SK-N-SH (cell line): ENCODE measurements around the gene GSTT2.

Experiments
- CTCF ChIP-seq: fragments of 200-600 bp; sonication (generic); IDR thresholded peaks from 2 replicates; pipeline ENCODE4 v1.6.1; 2017; ENCODE audit warnings: antibody characterized with exemption, mild to moderate bottlenecking, moderate library complexity
- EP300 ChIP-seq, 2 experiments: IDR thresholded peaks; 2 replicates each; pipeline versions ENCODE4 v1.4.0 to v1.6.1; 2012; ENCODE audit warnings: borderline replicate concordance in 1 of 2, low read depth in 1 of 2, low read length in 1 of 2
- GATA2 ChIP-seq: sonication (generic); formaldehyde crosslinking; IDR thresholded peaks from 2 replicates; pipeline ENCODE4 v1.5.0; 2020; ENCODE audit warnings: mild to moderate bottlenecking, missing genetic modification reagents
- REST ChIP-seq: IDR thresholded peaks from 2 replicates; pipeline ENCODE4 v1.6.1; 2012; ENCODE audit warnings: mild to moderate bottlenecking, low read depth, low read length, moderate library complexity
- TAF1 ChIP-seq: IDR thresholded peaks from 2 replicates; pipeline ENCODE4 v1.6.1; 2012; ENCODE audit warnings: low read depth, mild to moderate bottlenecking, low read length, moderate library complexity, borderline replicate concordance
- TCF12 ChIP-seq: IDR thresholded peaks from 2 replicates; pipeline ENCODE4 v1.4.0; 2012

GRCh38 chr22:24002272-24002671 is 22.3 kb downstream of the GSTT2 start:
- TF ChIP-seq EP300 (IDR thresholded peaks at IDR 0.05; ENCODE audit: borderline replicate concordance in 1 of 2, low read depth in 1 of 2, low read length in 1 of 2), result no peak
- TF ChIP-seq TAF1, result no peak
- no peak for TF ChIP-seq REST
- no peak for TF ChIP-seq TCF12
- no peak for TF ChIP-seq GATA2 (CRISPR knock-in tag)
- TF ChIP-seq CTCF, result no peak
